NB4 (cell line): Measurements from ENCODE around the gene INAVA.

ENCODE experiments used
- DNase-seq: peaks from one replicate; pipeline ENCODE4 v3.0.0; 2010; ENCODE audit warnings: low read depth
- H3K4me3 ChIP-seq: one replicate; pipeline ENCODE4 v1.5.1; 2011; ENCODE audit warnings: mild to moderate bottlenecking, low read depth, low read length, moderate library complexity
- CTCF ChIP-seq: IDR thresholded peaks from one replicate; pipeline ENCODE4 v1.5.1; 2012; ENCODE audit warnings: low read depth, low read length
- MAX ChIP-seq: IDR thresholded peaks from 2 replicates; pipeline ENCODE4 v1.6.1; 2011; ENCODE audit warnings: low read depth, low read length
- MYC ChIP-seq: IDR thresholded peaks from 2 replicates; pipeline ENCODE4 v1.6.1; 2011; ENCODE audit warnings: low read depth, low read length
- POLR2A ChIP-seq: IDR thresholded peaks from 2 replicates; pipeline ENCODE4 v1.6.1; 2011; ENCODE audit warnings: mild to moderate bottlenecking; ENCODE audit not compliant: insufficient read length; ENCODE audit errors: extremely low read depth

INAVA gene

GRCh38 chr1:200899954-200900867 is 5.5 kb downstream of the INAVA start:
- H3K4me3 ChIP-seq, result no peak overlapping the region
- no peak for DNase-seq
- TF ChIP-seq POLR2A (no peak), CTCF (no peak), MAX (no peak), MYC (no peak)

- TF ChIP-seq POLR2A, result no peak
- TF ChIP-seq CTCF, result no peak
- TF ChIP-seq MYC, result no peak
- no peak for TF ChIP-seq MAX
- no peak for DNase-seq
- no peak overlapping the region for H3K4me3 ChIP-seq
Observed at GRCh38 chr1:200900877-200901276, 6.2 kb downstream of the INAVA start.

GRCh38 chr1:200901350-200901749 is 6.7 kb downstream of the INAVA start:
- no peak for DNase-seq
- TF ChIP-seq MYC (no peak), MAX (no peak), CTCF (no peak), POLR2A (no peak)
- H3K4me3 ChIP-seq, result no peak overlapping the region

GRCh38 chr1:200901796-200902444 is 7.2 kb downstream of the INAVA start:
- DNase-seq, result no peak
- no peak overlapping the region for H3K4me3 ChIP-seq
- TF ChIP-seq CTCF (no peak), MYC (no peak), POLR2A (no peak), MAX (no peak)

- H3K4me3 ChIP-seq, result no peak overlapping the region
- TF ChIP-seq MAX (no peak), POLR2A (no peak)
- no peak for DNase-seq
Observed at GRCh38 chr1:200903793-200904192, 9.1 kb downstream of the INAVA start.

GRCh38 chr1:200904772-200905171 is 10.1 kb downstream of the INAVA start:
- no peak for TF ChIP-seq MYC
- TF ChIP-seq CTCF, result no peak
- no peak for TF ChIP-seq MAX
- no peak for TF ChIP-seq POLR2A
- no peak overlapping the region for H3K4me3 ChIP-seq
- DNase-seq, result no peak
